K562 (cell line): ENCODE measurements around the gene CCN2. TPM values are rescaled to one million over a fixed set of nuclear protein-coding genes. Genes with fewer than 3 reads are reported as not detected.
A peak's percentile ranks its signal among the peaks of the same experiment; 100 is the strongest.

Experiments
- ATAC-seq: fragments of 200-7000 bp; cut with Tn5 transposase; 3 replicates; pipeline ENCODE4 v1.9.1; 2020; ENCODE audit warnings: moderate library complexity
- BruUV-seq: library from RNA; stranded (reverse); fragments of 400-500 nt; replicated peaks from 2 replicates; lab custom pipeline; 2021; lab: Mats Ljungman, UMichigan
- CTCF ChIA-PET: fragments of 300-600 bp; formaldehyde crosslinking; extraction: SDS; loops from one replicate; lab custom pipeline; 2021; ENCODE audit warnings: low intra/inter-chr PET ratio; lab: Yijun Ruan, JAX
- POLR2A ChIA-PET: fragments of 300-600, 350-650 bp; sonication (Branson Sonifier 250); formaldehyde crosslinking; extraction: SDS; loops from one replicate; lab custom pipeline; 2021; ENCODE audit warnings: antibody characterized with exemption, inconsistent platforms; lab: Yijun Ruan, JAX
- DNase-seq, 4 experiments: peaks; one replicate each; pipeline versions ENCODE4 v3.0.0 to v3.0.0-alpha.2; 2011 to 2018; ENCODE audit warnings: low spot score in 3 of 4, mixed read lengths in 3 of 4; ENCODE audit errors: extremely low read depth in 1 of 4
- FAIRE-seq: peaks from 2 replicates; lab custom pipeline; 2011; peaks lifted over from hg19 to GRCh38; lab: Jason Lieb, UNC
- H2AFZ ChIP-seq: 2 replicates; pipeline ENCODE4 v1.6.0; 2011; ENCODE audit warnings: low read depth, low read length, control low read depth, inconsistent platforms
- H3K27ac ChIP-seq: fragments of 200-600 bp; 3 replicates; pipeline ENCODE4 v1.8.0; 2011; ENCODE audit warnings: low read depth, mild to moderate bottlenecking, control low read depth, inconsistent platforms, low read length, moderate library complexity, mixed read lengths; ENCODE audit errors: extremely low read depth
- H3K27me3 ChIP-seq, 2 experiments: fragments of 300-600 bp in 1 of 2; 2 replicates in 1 of 2; 3 replicates in 1 of 2; pipeline versions ENCODE4 v1.6.0 to v1.8.0; 2011; ENCODE audit warnings: inconsistent platforms in 2 of 2, low read length in 2 of 2, mild to moderate bottlenecking in 1 of 2, mixed read lengths in 1 of 2, moderate library complexity in 1 of 2; ENCODE audit not compliant: control insufficient read depth in 2 of 2, insufficient read depth in 2 of 2
- H3K36me3 ChIP-seq: fragments of 300-600 bp; 3 replicates; pipeline ENCODE4 v1.8.0; 2011; ENCODE audit warnings: mild to moderate bottlenecking, low read length, inconsistent platforms; ENCODE audit not compliant: control insufficient read depth, insufficient read depth
- H3K4me1 ChIP-seq, 2 experiments: fragments of 200-600 bp in 1 of 2; replicated peaks in 1 of 2; 2 replicates in 1 of 2; 3 replicates in 1 of 2; pipeline versions ENCODE4 v1.5.1 to v1.8.0; 2011; ENCODE audit warnings: inconsistent platforms in 2 of 2, low read length in 2 of 2, mild to moderate bottlenecking in 1 of 2, mixed read lengths in 1 of 2, moderate library complexity in 1 of 2; ENCODE audit not compliant: control insufficient read depth in 2 of 2, insufficient read depth in 2 of 2
- H3K4me2 ChIP-seq: 2 replicates; pipeline ENCODE4 v1.6.1; 2011; ENCODE audit warnings: low read length, control low read depth, inconsistent platforms, mixed read lengths; ENCODE audit not compliant: insufficient read depth
- H3K4me3 ChIP-seq: fragments of 200-600 bp; sonication (generic), shearing (Covaris generic); 2 replicates; pipeline ENCODE4 v1.5.1; 2016; ENCODE audit warnings: control low read depth, inconsistent platforms
- H3K79me2 ChIP-seq: fragments of 200-600 bp; 3 replicates; pipeline ENCODE4 v1.8.0; 2011; ENCODE audit warnings: low read length, inconsistent platforms; ENCODE audit not compliant: control insufficient read depth, insufficient read depth
- H3K9ac ChIP-seq, 2 experiments: 2 replicates each; pipeline versions ENCODE4 v1.6.0 to v1.6.1; 2011; ENCODE audit warnings: low read depth in 2 of 2, low read length in 2 of 2, control low read depth in 1 of 2, inconsistent platforms in 1 of 2, mild to moderate bottlenecking in 1 of 2, mixed read lengths in 1 of 2; ENCODE audit not compliant: insufficient read depth in 1 of 2
- H3K9me1 ChIP-seq: one replicate; pipeline ENCODE4 v1.6.0; 2011; ENCODE audit warnings: inconsistent platforms, mild to moderate bottlenecking, low read length, moderate library complexity; ENCODE audit not compliant: control insufficient read depth, insufficient read depth
- H3K9me3 ChIP-seq: replicated peaks from 2 replicates; pipeline ENCODE4 v1.5.1; 2011; ENCODE audit warnings: low read depth, low read length, inconsistent platforms; ENCODE audit not compliant: control insufficient read depth, insufficient read depth
- H4K20me1 ChIP-seq: replicated peaks from 2 replicates; pipeline ENCODE4 v1.6.1; 2011; ENCODE audit warnings: low read length, inconsistent platforms, mixed read lengths; ENCODE audit not compliant: control insufficient read depth, insufficient read depth
- C11orf30 ChIP-seq: fragments of 450-650 bp; IDR thresholded peaks from 2 replicates; pipeline ENCODE4 v1.6.1; 2016; ENCODE audit warnings: low read depth, mild to moderate bottlenecking
- CREB1 ChIP-seq, 2 experiments: sonication (generic) in 1 of 2; formaldehyde crosslinking in 1 of 2; IDR thresholded peaks; 2 replicates each; pipeline versions ENCODE4 v1.6.1 to v1.8.0; 2012 to 2022; ENCODE audit warnings: inconsistent platforms in 1 of 2, mild to moderate bottlenecking in 1 of 2, missing genetic modification reagents in 1 of 2, moderate library complexity in 1 of 2
- HDAC6 ChIP-seq: IDR thresholded peaks from 2 replicates; pipeline ENCODE4 v1.6.1; 2012; ENCODE audit warnings: low read depth, mild to moderate bottlenecking, control low read depth, inconsistent platforms, low read length, moderate library complexity
- MAFF ChIP-seq: IDR thresholded peaks from 2 replicates; pipeline ENCODE4 v1.6.1; 2012; ENCODE audit warnings: low read length, improper control_type of control experiment
- MAFG ChIP-seq: fragments of 450-650 bp; conservative IDR thresholded peaks from 2 replicates; pipeline ENCODE4 v1.6.1; 2016; ENCODE audit warnings: missing genetic modification characterization, missing compliant biosample characterization
- MAFK ChIP-seq: IDR thresholded peaks from 2 replicates; pipeline ENCODE4 v1.6.1; 2011; ENCODE audit warnings: low read length, improper control_type of control experiment
- NFE2 ChIP-seq: IDR thresholded peaks from 2 replicates; pipeline ENCODE4 v1.6.1; 2014; ENCODE audit warnings: antibody characterized with exemption, low read depth
- NFE2L1 ChIP-seq: fragments of 450-650 bp; IDR thresholded peaks from 2 replicates; pipeline ENCODE4 v1.6.1; 2016; ENCODE audit warnings: missing genetic modification characterization, low read depth, mild to moderate bottlenecking, missing compliant biosample characterization, moderate library complexity, borderline replicate concordance
- ZC3H4 ChIP-seq: sonication (generic); formaldehyde crosslinking; IDR thresholded peaks from 2 replicates; pipeline ENCODE4 v1.9.0; 2021; ENCODE audit warnings: missing genetic modification reagents, borderline replicate concordance
- ZEB2 ChIP-seq: fragments of 450-650 bp; IDR thresholded peaks from 2 replicates; pipeline ENCODE4 v1.6.1; 2016
- ZNF316 ChIP-seq: fragments of 450-650 bp; IDR thresholded peaks from 2 replicates; pipeline ENCODE4 v1.6.1; 2016
- WGBS: fragments of 100-300 bp; shearing (Covaris generic); methylation state at CpG from one replicate; pipeline ENCODE4 v1.1.6; 2016; ENCODE audit warnings: low coverage, mixed read lengths; ENCODE audit not compliant: insufficient coverage; ENCODE audit errors: missing lambda C conversion rate; 5-methylcytosine and 5-hydroxymethylcytosine counted together
- in situ Hi-C: fragments of 300-500 bp; cut with MboI; formaldehyde crosslinking; loops from 4 replicates; pipeline ENCODE4 v1.15.0; 2018; ENCODE audit warnings: inconsistent platforms, mixed read lengths
- intact Hi-C: fragments of 100-400 bp; cut with micrococcal nuclease; formaldehyde crosslinking; loops from 2 replicates; pipeline ENCODE4 v1.14.2; 2022
- polyA plus RNA-seq, 8 experiments: library from polyadenylated mRNA; depleted of rRNA in 4 of 8; stranded (reverse) in 5 of 8; unstranded in 3 of 8; fragments of >200 nt; fragmentation: Nextera tagmentation in 2 of 8; fragmentation: Illumina TruSeq in 1 of 8; extraction: Ambion mirVana in 2 of 8; extraction: Trizol in 1 of 8; gene quantifications; 2 replicates each; pipeline versions ENCODE4 v1.2.1 to v1.2.3, GENCODE V29; 2011 to 2014; ENCODE audit warnings: inconsistent platforms in 1 of 8, missing spikeins in 1 of 8
- total RNA-seq, 7 experiments: library from RNA; depleted of rRNA in 6 of 7; stranded (reverse); fragments of >200 nt in 6 of 7; fragmentation: Illumina TruSeq in 2 of 7; extraction: Trizol in 2 of 7; gene quantifications; 2 replicates each; pipeline versions ENCODE4 v1.2.1 to v1.2.3, GENCODE V29; 2011 to 2021; ENCODE audit warnings: low replicate concordance in 1 of 7

Gene CCN2
- total and polyA plus RNA-seq, 9 of the 15 experiments (the other 6 are each of a cell fraction or from before 2014, with no cell fraction given), result 0.40 TPM; not detected in 8

DNA sequence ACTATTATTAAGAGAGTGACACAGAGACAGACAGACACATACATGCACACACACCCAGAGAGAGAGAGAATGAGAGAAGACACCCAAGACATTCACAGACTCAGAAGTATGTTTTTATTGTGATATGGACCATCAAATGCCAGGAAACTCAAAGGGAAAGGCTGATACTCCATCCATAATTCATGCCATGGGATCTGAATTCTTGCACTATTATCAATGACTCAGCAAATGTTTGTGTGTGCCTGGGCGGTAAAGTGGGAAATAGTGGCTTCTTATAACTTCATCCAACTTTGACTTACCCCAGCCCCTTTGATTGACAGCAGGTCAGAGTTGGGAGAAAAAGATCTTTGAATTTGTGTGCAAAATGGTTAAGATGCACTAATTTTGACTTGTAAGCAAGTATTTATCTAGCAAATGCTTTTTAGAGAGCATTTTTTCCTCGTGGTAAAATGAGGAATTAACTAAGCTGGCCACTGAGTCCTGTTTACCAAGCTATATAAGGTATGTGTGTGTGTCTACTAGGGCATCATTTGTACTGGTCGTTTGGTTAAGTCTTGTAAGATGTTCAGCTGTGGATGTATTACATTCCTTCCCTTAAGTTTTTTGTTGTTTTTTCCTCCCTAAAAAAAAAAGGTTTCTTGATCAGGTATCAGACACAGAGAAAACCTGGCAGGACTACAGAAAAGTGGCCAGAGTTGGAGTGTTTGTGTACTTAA is 3.0 kb upstream of the CCN2 start:
- no peak for DNase-seq
- ChIA-PET POLR2A (interaction anchor here (0.7 kb wide), 1 partner anchor 108 kb away, joined by 4 read pairs; no protein-coding TSS in a partner anchor), CTCF (no interaction called here)
- Histone ChIP-seq H3K9me1 (no peaks in the 10 kb centered on the region), H3K36me3 (no peaks in the 10 kb centered on the region), H4K20me1 (no peaks in the 10 kb centered on the region), H3K9me3 (no peaks in the 10 kb centered on the region), H3K79me2 (no peaks in the 10 kb centered on the region), H3K4me1 (peaks cover 0 to 5% of the 10 kb centered on the region in 2 experiments; a peak in 1 of 5 replicates), H3K4me3 (no peak overlapping the region), H3K9ac (no peak overlapping the region), H3K27ac (no peak overlapping the region), H3K4me2 (no peak overlapping the region), H2AFZ (no peak overlapping the region), H3K27me3 (peaks cover 5 to 14% of the 10 kb centered on the region in 2 experiments; a peak in 4 of 5 replicates)
- 0% methylated on average over 3 of the region's 3 CpGs for WGBS
- FAIRE-seq, result no peak
- no TSS peak for BruUV-seq
- ATAC-seq, result no peak
- TF ChIP-seq NFE2L1 (tag), result peak; percentile 22; the same call in 1 of the 2 replicates
- peak; percentile 73 for TF ChIP-seq ZNF316
- peak; percentile 48 for TF ChIP-seq NFE2
- TF ChIP-seq ZC3H4 (CRISPR knock-in tag), result no peak
- no peak for TF ChIP-seq ZEB2
- peak; percentile 70 for TF ChIP-seq C11orf30
- TF ChIP-seq HDAC6, result no peak
- TF ChIP-seq MAFF, result peak; percentile 71
- peak; percentile 75 for TF ChIP-seq MAFG (tag)
- TF ChIP-seq MAFK, result peak; percentile 49; the same call in 1 of the 2 replicates
- no peak for TF ChIP-seq CREB1 (IDR thresholded peaks at IDR 0.05)
- TF ChIP-seq CREB1 (CRISPR knock-in tag; IDR thresholded peaks at IDR 0.05), result no peak
- in situ Hi-C loops, result no loop called here
- intact Hi-C loops, result no loop called here
